GM18519 (cell line): ENCODE measurements around the gene IRF2BP2.

Experiments
- ATAC-seq: cut with Tn5 transposase; IDR thresholded peaks from one replicate; pipeline ENCODE4 v1.9.1; 2021; ENCODE audit warnings: mild to moderate bottlenecking, moderate library complexity; ENCODE audit not compliant: unreplicated experiment, low FRiP score

The IRF2BP2 gene

DNA sequence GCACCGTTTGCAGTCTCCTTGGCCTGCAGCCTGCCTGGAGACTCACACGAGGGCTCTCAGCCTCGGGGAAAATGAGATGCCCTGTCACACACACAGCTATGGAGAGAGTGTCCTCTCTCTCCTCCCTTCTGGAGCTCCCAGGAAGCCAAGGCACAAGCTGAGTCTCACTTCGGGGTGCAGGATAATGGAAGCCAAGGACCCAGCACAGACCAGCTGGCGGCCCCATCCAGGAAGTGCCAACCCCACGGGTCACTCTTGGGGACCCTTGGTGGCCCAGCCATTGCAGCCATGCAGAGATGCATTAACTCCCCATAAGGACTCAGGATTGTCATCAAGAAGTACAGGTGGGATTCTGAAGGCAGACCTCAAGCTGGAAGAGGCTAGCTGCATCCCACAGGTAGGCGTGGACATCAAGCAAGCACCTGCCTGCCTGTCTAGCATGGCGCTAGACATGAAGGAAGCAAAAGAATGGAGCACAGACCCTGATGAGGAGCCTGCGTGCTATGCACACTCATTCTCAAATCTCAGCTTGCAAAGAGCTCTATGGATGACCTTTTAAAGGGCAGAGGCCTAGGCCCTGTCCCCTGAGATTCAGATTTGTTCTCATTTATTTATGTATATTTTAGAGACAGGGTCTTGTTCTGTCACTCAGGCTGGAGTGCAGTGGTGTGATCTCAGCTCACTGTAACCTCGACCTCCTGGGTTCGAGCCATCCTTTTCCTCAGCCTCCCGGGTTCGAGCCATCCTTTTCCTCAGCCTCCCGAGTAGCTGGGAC is 49.9 kb downstream of the IRF2BP2 start:
- no peak for ATAC-seq

- ATAC-seq = no peak
Observed at GRCh38 chr1:234559152-234559901, 50.7 kb downstream of the IRF2BP2 start.

GRCh38 chr1:234558330-234558836 is 51.6 kb downstream of the IRF2BP2 start:
- no peak for ATAC-seq

- no peak for ATAC-seq
Observed at GRCh38 chr1:234556245-234556943, 53.6 kb downstream of the IRF2BP2 start.

DNA sequence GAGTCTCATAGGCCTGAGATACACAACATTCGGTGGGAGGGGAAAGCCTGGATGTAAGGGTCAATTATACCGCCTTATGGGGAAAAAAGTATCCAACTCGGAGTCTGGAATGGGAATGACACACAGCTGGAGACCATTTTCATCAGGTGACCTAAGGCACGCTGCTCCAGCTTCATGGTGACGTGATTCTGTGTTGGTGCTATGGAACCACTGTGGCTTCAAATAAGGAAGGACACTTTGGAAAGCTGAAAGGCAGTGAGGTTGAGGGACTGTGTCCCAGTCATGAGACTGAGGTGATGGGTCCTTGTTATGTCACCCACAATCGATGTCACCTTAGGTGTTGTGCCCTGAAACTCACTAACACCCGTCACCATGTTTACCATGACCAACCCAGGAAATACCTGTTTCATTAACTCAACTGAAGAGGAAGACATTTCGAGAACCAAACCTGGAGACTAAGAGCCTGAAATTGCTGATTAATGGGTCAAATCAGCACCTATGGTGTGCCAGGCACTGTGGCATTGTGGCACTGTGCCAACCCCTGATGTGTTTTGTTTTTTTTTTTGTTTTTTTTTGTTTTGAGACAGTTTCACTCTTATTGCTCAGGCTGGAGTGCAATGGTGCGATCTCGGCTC is 54.5 kb downstream of the IRF2BP2 start:
- no peak for ATAC-seq

DNA sequence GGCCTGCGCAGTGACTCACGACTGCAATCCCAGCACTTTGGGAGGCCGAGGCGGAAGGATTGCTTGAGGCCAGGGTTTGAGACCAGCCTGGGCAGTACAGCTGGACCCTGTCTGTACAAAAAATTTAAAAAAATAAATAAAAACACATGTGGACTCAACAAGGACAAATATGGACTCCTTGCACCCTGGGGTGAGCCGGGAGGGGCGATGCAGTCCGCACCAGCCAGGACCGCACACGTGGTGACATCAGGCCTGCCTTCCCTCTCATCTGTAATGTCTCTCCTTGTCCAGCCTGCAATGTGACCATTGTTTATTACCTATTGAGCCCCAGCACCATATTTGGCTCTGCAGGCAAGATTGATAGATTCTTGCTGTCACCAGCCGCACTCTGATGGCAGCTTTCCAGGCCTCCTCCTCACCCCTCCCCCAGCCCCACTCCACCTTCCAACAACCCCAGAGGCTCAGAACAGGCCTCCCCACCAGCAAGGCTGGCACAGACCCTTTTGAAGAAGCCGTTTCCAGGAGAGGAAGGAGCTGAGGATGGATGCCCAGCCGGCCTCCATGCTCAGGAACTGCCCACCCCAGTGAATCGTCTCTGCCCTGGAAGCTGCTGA is 55.2 kb downstream of the IRF2BP2 start:
- no peak for ATAC-seq
